Fibroblast of pulmonary artery (primary cell): ENCODE data around the gene CEP85L.

ENCODE experiments used
- DNase-seq: peaks from one replicate; pipeline ENCODE4 v3.0.0-alpha.2; 2010; ENCODE audit warnings: low read depth
- H3K4me3 ChIP-seq: replicated peaks from 2 replicates; pipeline ENCODE4 v1.5.1; 2011; ENCODE audit warnings: low read depth, mild to moderate bottlenecking, control low read depth, low read length, moderate library complexity
- TF ChIP-seq, protein P1 (sequence below): IDR thresholded peaks from 2 replicates; pipeline ENCODE4 v1.5.1; 2011; ENCODE audit warnings: mild to moderate bottlenecking, control low read depth, low read length, inconsistent platforms; ENCODE audit errors: missing control alignments

CEP85L gene

DNA sequence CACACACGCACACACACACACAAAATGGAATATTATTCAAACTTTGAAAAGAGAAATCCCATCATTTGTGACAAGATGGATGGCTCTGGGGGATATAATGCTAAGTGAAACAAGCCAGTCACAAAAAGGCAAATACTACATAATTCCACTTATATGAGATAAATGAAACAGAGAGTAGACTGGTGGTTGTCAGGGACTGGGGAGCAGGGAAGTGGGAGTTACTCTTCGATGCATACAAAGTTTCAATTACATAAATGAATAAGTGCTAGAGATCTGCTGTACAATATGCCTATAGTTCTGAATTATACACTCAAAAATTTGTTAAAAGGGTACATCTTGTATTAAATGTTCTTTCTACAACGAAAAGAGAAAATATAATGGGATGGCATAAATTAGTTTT is 161.4 kb downstream of the CEP85L start:
- TF ChIP-seq, protein P1, sequence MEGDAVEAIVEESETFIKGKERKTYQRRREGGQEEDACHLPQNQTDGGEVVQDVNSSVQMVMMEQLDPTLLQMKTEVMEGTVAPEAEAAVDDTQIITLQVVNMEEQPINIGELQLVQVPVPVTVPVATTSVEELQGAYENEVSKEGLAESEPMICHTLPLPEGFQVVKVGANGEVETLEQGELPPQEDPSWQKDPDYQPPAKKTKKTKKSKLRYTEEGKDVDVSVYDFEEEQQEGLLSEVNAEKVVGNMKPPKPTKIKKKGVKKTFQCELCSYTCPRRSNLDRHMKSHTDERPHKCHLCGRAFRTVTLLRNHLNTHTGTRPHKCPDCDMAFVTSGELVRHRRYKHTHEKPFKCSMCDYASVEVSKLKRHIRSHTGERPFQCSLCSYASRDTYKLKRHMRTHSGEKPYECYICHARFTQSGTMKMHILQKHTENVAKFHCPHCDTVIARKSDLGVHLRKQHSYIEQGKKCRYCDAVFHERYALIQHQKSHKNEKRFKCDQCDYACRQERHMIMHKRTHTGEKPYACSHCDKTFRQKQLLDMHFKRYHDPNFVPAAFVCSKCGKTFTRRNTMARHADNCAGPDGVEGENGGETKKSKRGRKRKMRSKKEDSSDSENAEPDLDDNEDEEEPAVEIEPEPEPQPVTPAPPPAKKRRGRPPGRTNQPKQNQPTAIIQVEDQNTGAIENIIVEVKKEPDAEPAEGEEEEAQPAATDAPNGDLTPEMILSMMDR: no peak
- no peak for DNase-seq
- H3K4me3 ChIP-seq: no peak overlapping the region

DNA sequence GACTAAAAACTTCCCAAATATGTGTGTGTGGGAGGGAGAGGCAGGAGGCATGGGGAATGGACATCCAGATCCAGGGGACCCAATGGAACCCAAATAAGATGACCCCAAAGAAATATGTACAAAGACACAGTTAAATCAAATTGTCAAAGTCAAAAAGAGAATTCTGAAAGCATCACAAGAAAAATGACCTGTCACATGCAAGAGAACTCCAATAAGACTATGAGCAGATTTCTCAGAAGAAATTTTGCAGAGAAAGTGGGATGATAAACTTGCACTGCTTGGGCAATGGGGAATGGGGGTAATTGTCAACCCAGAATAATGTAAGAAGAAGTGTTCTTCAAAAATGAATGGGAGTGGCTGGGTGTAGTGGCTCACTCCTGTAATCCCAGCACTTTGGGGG is 162.8 kb downstream of the CEP85L start:
- TF ChIP-seq, protein P1: no peak
- DNase-seq: no peak
- no peak overlapping the region for H3K4me3 ChIP-seq

DNA sequence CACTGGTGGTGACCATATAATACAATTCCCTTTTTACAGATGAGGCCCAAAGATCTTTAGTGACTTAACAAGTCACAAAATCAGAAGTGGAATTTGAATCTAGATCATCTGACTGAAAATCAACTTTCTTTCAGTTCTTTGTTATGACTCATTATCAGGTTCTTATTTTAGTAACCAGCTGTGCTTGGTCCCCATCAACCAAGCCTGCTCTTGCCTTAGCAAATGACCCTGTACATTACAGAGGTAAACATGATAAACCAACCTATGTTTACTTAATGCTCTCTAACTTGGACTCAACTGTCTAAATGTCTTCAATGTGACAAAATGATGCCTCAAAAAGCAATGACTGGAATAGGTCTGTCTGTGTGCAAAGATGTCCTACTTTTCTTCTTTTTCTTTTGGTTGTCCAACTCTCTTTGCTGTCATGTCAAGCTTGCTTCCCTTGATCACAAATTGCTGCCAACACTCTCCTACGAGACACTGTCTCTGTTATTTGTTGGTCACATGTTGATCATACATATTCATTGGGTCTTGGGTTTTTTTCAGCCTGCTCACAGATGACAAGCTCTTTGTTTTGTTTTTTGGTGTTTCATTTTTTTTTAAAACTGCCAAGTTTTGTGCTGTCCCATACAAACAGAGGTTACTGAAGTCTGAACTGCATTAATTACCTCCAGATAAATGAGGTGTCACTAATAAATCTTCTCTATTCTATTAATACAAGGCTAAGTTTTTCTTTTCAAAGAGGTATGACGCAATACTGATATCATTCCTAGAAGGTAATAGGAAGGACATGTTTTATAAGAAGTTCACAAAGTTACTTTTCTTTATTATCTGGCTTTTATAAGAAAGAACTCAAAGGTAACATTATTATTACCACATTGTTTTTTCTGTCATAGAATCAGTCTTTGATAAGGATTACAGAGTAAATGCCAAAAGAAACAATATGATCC is 165.5 kb downstream of the CEP85L start:
- H3K4me3 ChIP-seq: no peak overlapping the region
- TF ChIP-seq, protein P1: no peak
- DNase-seq: no peak

DNA sequence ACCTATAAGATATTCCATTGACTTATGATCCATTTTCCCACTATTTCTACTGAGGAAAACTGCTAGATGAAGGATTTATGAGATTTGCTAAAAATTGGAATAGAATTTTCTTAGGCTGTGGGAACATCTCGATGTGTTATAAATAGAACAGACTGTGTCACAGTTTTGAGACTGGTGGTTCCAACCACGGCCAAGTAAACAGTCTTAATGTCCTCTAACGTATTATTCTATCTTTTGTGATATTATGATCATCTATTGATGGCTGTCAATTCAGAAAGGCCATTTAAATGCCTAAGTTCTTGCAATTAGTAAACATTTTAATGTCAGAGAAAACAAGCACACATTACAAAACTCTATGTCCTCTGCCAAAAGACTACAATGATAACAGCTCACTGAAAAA is 174.8 kb downstream of the CEP85L start:
- DNase-seq: no peak
- TF ChIP-seq, protein P1: no peak
- no peak overlapping the region for H3K4me3 ChIP-seq

DNA sequence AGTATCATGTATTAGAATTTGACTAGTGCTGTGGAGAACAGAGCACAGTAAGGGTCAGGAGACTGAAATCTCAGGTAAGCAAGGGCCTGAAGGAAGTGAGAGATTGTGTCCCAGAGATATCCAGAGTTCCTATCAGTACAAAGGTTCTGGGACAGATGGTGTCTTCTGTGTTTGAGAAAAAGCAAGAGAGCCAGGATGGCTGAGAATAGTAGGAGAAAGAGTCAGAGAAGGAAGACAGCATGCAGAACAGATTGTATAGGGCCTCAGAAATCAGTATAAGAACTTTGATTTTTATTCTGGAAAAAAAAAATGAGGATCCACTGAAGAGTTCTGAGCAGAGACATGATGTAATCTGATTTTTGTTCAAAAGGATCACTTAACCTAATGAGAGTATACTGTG is 178.1 kb downstream of the CEP85L start:
- DNase-seq: no peak
- H3K4me3 ChIP-seq: no peak overlapping the region
- TF ChIP-seq, protein P1: no peak

DNA sequence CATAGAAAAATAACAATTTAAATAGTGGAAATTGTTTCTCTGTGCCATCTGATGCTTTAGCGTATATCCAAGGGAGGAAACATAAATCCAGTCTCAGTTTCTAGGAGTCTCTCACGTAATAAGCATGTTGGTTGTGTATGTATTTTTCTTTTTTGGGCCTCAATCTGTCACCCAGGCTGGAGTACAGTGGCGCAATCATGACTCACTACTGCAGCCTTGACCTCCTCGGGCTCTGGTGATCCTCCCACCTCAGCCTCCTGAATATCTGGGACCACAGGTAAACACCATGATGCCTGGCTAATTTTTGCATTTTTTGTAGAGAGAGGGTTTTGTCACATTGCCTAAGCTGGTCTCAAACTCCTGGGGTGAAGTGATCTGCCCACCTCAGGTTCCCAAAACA is 181.9 kb downstream of the CEP85L start:
- TF ChIP-seq, protein P1: no peak
- peak; percentile 22 for DNase-seq
- no peak overlapping the region for H3K4me3 ChIP-seq
